GM23338 (cell line): Measurements from ENCODE around the gene PARP8. TPM values are rescaled to one million over a fixed set of nuclear protein-coding genes. Genes with fewer than 3 reads are reported as not detected.

Experiments
- ATAC-seq: fragments of 200-7000 bp; cut with Tn5 transposase; 3 replicates; pipeline ENCODE4 v1.9.1; 2020
- DNase-seq: peaks from one replicate; pipeline ENCODE4 v3.0.0-alpha.2; 2015; ENCODE audit warnings: low spot score
- H2AFZ ChIP-seq: fragments of 200-600 bp; sonication (generic); 2 replicates; pipeline ENCODE4 v1.8.0; 2016; ENCODE audit warnings: antibody characterized with exemption, mild to moderate bottlenecking, moderate library complexity
- H3F3A ChIP-seq: fragments of 200-600 bp; sonication (generic); replicated peaks from 2 replicates; pipeline ENCODE4 v1.8.0; 2017; ENCODE audit warnings: antibody characterized with exemption, mixed run types, low read depth
- H3K27ac ChIP-seq: fragments of 200-600 bp; sonication (generic); 2 replicates; pipeline ENCODE4 v1.6.1; 2016; ENCODE audit warnings: low read depth
- H3K27me3 ChIP-seq: fragments of 200-600 bp; sonication (generic); 2 replicates; pipeline ENCODE4 v1.8.0; 2016; ENCODE audit warnings: mild to moderate bottlenecking, mixed run types, moderate library complexity; ENCODE audit not compliant: insufficient read depth
- H3K36me3 ChIP-seq: fragments of 200-600 bp; sonication (generic); 2 replicates; pipeline ENCODE4 v1.8.0; 2016; ENCODE audit warnings: mild to moderate bottlenecking; ENCODE audit not compliant: insufficient read depth
- H3K4me1 ChIP-seq: fragments of 200-600 bp; sonication (generic); 2 replicates; pipeline ENCODE4 v1.8.0; 2016; ENCODE audit warnings: mild to moderate bottlenecking, moderate library complexity; ENCODE audit not compliant: insufficient read depth
- H3K4me2 ChIP-seq: fragments of 200-600 bp; sonication (generic); 2 replicates; pipeline ENCODE4 v1.7.1; 2017; ENCODE audit warnings: mixed run types
- H3K4me3 ChIP-seq: fragments of 200-600 bp; sonication (generic); 2 replicates; pipeline ENCODE4 v1.6.1; 2016; ENCODE audit warnings: mixed run types
- H3K79me2 ChIP-seq: fragments of 200-600 bp; sonication (generic); replicated peaks from 2 replicates; pipeline ENCODE4 v1.8.0; 2017; ENCODE audit warnings: mild to moderate bottlenecking; ENCODE audit not compliant: insufficient read depth
- H3K9me2 ChIP-seq: fragments of 200-600 bp; sonication (generic); 2 replicates; pipeline ENCODE4 v1.8.0; 2017; ENCODE audit not compliant: insufficient read depth
- H4K20me1 ChIP-seq: fragments of 200-600 bp; sonication (generic); replicated peaks from 2 replicates; pipeline ENCODE4 v1.8.0; 2017; ENCODE audit warnings: mild to moderate bottlenecking; ENCODE audit not compliant: insufficient read depth
- H3K27ac Mint-ChIP-seq: 2 replicates; pipeline ENCODE4 v1.8.0; 2020; ENCODE audit warnings: inconsistent platforms, mild to moderate bottlenecking, moderate library complexity, mixed read lengths
- H3K27me3 Mint-ChIP-seq: 3 replicates; pipeline ENCODE4 v1.8.0; 2022; ENCODE audit warnings: low read depth, mild to moderate bottlenecking, moderate library complexity, mixed read lengths, inconsistent platforms; ENCODE audit not compliant: insufficient read depth, poor library complexity
- H3K36me3 Mint-ChIP-seq: 3 replicates; pipeline ENCODE4 v1.8.0; 2021; ENCODE audit warnings: low read depth, mild to moderate bottlenecking, inconsistent platforms, moderate library complexity, mixed read lengths
- H3K4me1 Mint-ChIP-seq: 3 replicates; pipeline ENCODE4 v1.8.0; 2020; ENCODE audit warnings: mild to moderate bottlenecking, inconsistent platforms, mixed read lengths
- H3K4me3 Mint-ChIP-seq: 3 replicates; pipeline ENCODE4 v1.8.0; 2021; ENCODE audit warnings: moderate library complexity, mild to moderate bottlenecking, inconsistent platforms, mixed read lengths
- H3K9me3 Mint-ChIP-seq: 3 replicates; pipeline ENCODE4 v1.8.0; 2020; ENCODE audit warnings: moderate library complexity, mild to moderate bottlenecking, inconsistent platforms, mixed read lengths
- CREB1 ChIP-seq: fragments of 250-450 bp; sonication (Bioruptor Pico); IDR thresholded peaks from 2 replicates; pipeline ENCODE4 v1.5.0; 2020; ENCODE audit warnings: low read depth, mild to moderate bottlenecking, moderate library complexity
- EZH2 ChIP-seq: fragments of 200-600 bp; sonication (generic); IDR thresholded peaks from one replicate; pipeline ENCODE4 v1.8.0; 2017; ENCODE audit warnings: antibody characterized with exemption, mild to moderate bottlenecking, low read depth; ENCODE audit not compliant: unreplicated experiment
- EZH2phosphoT487 ChIP-seq: fragments of 200-600 bp; sonication (generic); IDR thresholded peaks from one replicate; pipeline ENCODE4 v1.8.1; 2018; ENCODE audit warnings: antibody characterized with exemption; ENCODE audit not compliant: unreplicated experiment
- JUNB ChIP-seq: IDR thresholded peaks from one replicate; pipeline ENCODE4 v1.6.1; 2016; ENCODE audit warnings: antibody characterized with exemption; ENCODE audit not compliant: unreplicated experiment
- NANOG ChIP-seq: IDR thresholded peaks from 2 replicates; pipeline ENCODE4 v1.6.1; 2016; ENCODE audit warnings: antibody characterized with exemption, borderline replicate concordance
- POLR2AphosphoS5 ChIP-seq: IDR thresholded peaks from 2 replicates; pipeline ENCODE4 v1.6.1; 2016; ENCODE audit warnings: antibody characterized with exemption, low read depth
- STAT1 ChIP-seq: IDR thresholded peaks from one replicate; pipeline ENCODE4 v1.6.1; 2016; ENCODE audit warnings: antibody characterized with exemption; ENCODE audit not compliant: unreplicated experiment
- ZNF114 ChIP-seq: fragments of 250-450 bp; sonication (Bioruptor Pico); IDR thresholded peaks from 2 replicates; pipeline ENCODE4 v1.5.0; 2020; ENCODE audit warnings: mild to moderate bottlenecking, moderate library complexity
- ZNF331 ChIP-seq: fragments of 250-450 bp; sonication (Bioruptor Pico); IDR thresholded peaks from 2 replicates; pipeline ENCODE4 v1.5.0; 2020; ENCODE audit warnings: low read depth, mild to moderate bottlenecking, moderate library complexity
- polyA plus RNA-seq: library from polyadenylated mRNA; unstranded; fragments of >200 nt; fragmentation: Nextera tagmentation; extraction: Ambion mirVana; gene quantifications from 2 replicates; pipeline ENCODE4 v1.2.1, GENCODE V29; 2016
- total RNA-seq: library from RNA; depleted of rRNA; stranded (reverse); fragments of >200 nt; shearing (Covaris generic); gene quantifications from 2 replicates; pipeline ENCODE4 v1.2.3, GENCODE V29; 2014
- TF ChIP-seq, protein P1 (sequence below), 2 experiments: fragments of 200-600 bp in 1 of 2; sonication (generic) in 1 of 2; conservative IDR thresholded peaks; 2 replicates each; pipeline versions ENCODE4 v1.5.1 to v1.6.1; 2016 to 2017; ENCODE audit warnings: antibody characterized with exemption in 2 of 2, low read depth in 2 of 2, mild to moderate bottlenecking in 2 of 2, moderate library complexity in 1 of 2
- TF ChIP-seq, protein P2 (sequence below): fragments of 250-450 bp; sonication (Bioruptor Pico); IDR thresholded peaks from 2 replicates; pipeline ENCODE4 v1.5.0; 2020; ENCODE audit warnings: mild to moderate bottlenecking, moderate library complexity
- TF ChIP-seq, protein P3 (sequence below): IDR thresholded peaks from one replicate; pipeline ENCODE4 v1.6.1; 2018; ENCODE audit warnings: antibody characterized with exemption; ENCODE audit not compliant: unreplicated experiment
- TF ChIP-seq, protein P4 (sequence below): IDR thresholded peaks from 2 replicates; pipeline ENCODE4 v1.6.1; 2016; ENCODE audit warnings: antibody characterized with exemption

The PARP8 gene
- total and polyA plus RNA-seq, 2 experiments from 2014 or later: 13.0 to 25.0 TPM

DNA sequence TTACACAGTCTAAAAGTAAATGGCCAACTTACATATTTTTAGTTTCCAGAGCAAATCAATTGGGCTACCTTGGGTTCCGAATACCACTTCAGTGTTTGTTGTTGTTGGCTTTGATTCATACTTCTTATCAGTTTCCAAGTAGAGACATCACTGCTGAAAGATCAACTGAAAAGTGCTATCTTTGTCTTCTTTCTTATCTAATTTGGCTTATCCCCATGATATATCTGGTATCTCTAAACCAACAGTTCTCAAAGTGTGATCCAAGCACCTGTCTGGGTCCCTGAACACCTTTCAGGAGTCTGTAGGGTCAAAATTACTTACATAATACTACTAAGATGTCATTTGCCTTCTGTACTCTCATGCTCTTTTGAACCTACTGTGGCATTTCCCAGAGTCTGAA lies 200.0 kb downstream of the PARP8 start:
- H3K9me3 Mint-ChIP-seq: no peaks in the 10 kb centered on the region

More for the DNA sequence above, 200.0 kb downstream of the PARP8 start:
- Histone ChIP-seq H4K20me1 (no peaks in the 10 kb centered on the region), H3F3A (no peaks in the 10 kb centered on the region), H3K4me1 (no peaks in the 10 kb centered on the region), H3K9me2 (no peaks in the 10 kb centered on the region), H2AFZ (no peak overlapping the region), H3K4me2 (no peak overlapping the region), H3K79me2 (no peaks in the 10 kb centered on the region), H3K36me3 (no peaks in the 10 kb centered on the region), H3K27ac (no peak overlapping the region), H3K4me3 (no peak overlapping the region), H3K27me3 (no peaks in the 10 kb centered on the region)
- no peaks in the 10 kb centered on the region for H3K36me3 Mint-ChIP-seq
- H3K4me1 Mint-ChIP-seq: peaks cover 6% of the 10 kb centered on the region; the same call in 2 of the 3 replicates
- no peak for TF ChIP-seq JUNB
- TF ChIP-seq, protein P1, sequence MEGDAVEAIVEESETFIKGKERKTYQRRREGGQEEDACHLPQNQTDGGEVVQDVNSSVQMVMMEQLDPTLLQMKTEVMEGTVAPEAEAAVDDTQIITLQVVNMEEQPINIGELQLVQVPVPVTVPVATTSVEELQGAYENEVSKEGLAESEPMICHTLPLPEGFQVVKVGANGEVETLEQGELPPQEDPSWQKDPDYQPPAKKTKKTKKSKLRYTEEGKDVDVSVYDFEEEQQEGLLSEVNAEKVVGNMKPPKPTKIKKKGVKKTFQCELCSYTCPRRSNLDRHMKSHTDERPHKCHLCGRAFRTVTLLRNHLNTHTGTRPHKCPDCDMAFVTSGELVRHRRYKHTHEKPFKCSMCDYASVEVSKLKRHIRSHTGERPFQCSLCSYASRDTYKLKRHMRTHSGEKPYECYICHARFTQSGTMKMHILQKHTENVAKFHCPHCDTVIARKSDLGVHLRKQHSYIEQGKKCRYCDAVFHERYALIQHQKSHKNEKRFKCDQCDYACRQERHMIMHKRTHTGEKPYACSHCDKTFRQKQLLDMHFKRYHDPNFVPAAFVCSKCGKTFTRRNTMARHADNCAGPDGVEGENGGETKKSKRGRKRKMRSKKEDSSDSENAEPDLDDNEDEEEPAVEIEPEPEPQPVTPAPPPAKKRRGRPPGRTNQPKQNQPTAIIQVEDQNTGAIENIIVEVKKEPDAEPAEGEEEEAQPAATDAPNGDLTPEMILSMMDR (conservative IDR thresholded peaks at IDR 0.05; ENCODE audit: low read depth in 2 of 2): no peak
- TF ChIP-seq POLR2AphosphoS5: no peak
- TF ChIP-seq ZNF114: no peak
- no peak for TF ChIP-seq EZH2
- no peak for TF ChIP-seq CREB1 (CRISPR knock-in tag)
- TF ChIP-seq, protein P2, sequence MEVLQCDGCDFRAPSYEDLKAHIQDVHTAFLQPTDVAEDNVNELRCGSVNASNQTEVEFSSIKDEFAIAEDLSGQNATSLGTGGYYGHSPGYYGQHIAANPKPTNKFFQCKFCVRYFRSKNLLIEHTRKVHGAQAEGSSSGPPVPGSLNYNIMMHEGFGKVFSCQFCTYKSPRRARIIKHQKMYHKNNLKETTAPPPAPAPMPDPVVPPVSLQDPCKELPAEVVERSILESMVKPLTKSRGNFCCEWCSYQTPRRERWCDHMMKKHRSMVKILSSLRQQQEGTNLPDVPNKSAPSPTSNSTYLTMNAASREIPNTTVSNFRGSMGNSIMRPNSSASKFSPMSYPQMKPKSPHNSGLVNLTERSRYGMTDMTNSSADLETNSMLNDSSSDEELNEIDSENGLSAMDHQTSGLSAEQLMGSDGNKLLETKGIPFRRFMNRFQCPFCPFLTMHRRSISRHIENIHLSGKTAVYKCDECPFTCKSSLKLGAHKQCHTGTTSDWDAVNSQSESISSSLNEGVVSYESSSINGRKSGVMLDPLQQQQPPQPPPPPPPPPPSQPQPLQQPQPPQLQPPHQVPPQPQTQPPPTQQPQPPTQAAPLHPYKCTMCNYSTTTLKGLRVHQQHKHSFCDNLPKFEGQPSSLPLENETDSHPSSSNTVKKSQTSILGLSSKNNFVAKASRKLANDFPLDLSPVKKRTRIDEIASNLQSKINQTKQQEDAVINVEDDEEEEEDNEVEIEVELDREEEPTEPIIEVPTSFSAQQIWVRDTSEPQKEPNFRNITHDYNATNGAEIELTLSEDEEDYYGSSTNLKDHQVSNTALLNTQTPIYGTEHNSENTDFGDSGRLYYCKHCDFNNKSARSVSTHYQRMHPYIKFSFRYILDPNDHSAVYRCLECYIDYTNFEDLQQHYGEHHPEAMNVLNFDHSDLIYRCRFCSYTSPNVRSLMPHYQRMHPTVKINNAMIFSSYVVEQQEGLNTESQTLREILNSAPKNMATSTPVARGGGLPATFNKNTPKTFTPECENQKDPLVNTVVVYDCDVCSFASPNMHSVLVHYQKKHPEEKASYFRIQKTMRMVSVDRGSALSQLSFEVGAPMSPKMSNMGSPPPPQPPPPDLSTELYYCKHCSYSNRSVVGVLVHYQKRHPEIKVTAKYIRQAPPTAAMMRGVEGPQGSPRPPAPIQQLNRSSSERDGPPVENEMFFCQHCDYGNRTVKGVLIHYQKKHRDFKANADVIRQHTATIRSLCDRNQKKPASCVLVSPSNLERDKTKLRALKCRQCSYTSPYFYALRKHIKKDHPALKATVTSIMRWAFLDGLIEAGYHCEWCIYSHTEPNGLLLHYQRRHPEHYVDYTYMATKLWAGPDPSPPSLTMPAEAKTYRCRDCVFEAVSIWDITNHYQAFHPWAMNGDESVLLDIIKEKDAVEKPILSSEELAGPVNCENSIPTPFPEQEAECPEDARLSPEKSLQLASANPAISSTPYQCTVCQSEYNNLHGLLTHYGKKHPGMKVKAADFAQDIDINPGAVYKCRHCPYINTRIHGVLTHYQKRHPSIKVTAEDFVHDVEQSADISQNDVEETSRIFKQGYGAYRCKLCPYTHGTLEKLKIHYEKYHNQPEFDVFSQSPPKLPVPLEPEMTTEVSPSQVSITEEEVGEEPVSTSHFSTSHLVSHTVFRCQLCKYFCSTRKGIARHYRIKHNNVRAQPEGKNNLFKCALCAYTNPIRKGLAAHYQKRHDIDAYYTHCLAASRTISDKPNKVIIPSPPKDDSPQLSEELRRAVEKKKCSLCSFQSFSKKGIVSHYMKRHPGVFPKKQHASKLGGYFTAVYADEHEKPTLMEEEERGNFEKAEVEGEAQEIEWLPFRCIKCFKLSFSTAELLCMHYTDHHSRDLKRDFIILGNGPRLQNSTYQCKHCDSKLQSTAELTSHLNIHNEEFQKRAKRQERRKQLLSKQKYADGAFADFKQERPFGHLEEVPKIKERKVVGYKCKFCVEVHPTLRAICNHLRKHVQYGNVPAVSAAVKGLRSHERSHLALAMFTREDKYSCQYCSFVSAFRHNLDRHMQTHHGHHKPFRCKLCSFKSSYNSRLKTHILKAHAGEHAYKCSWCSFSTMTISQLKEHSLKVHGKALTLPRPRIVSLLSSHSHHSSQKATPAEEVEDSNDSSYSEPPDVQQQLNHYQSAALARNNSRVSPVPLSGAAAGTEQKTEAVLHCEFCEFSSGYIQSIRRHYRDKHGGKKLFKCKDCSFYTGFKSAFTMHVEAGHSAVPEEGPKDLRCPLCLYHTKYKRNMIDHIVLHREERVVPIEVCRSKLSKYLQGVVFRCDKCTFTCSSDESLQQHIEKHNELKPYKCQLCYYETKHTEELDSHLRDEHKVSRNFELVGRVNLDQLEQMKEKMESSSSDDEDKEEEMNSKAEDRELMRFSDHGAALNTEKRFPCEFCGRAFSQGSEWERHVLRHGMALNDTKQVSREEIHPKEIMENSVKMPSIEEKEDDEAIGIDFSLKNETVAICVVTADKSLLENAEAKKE (CRISPR knock-in tag): no peak
- TF ChIP-seq, protein P3, sequence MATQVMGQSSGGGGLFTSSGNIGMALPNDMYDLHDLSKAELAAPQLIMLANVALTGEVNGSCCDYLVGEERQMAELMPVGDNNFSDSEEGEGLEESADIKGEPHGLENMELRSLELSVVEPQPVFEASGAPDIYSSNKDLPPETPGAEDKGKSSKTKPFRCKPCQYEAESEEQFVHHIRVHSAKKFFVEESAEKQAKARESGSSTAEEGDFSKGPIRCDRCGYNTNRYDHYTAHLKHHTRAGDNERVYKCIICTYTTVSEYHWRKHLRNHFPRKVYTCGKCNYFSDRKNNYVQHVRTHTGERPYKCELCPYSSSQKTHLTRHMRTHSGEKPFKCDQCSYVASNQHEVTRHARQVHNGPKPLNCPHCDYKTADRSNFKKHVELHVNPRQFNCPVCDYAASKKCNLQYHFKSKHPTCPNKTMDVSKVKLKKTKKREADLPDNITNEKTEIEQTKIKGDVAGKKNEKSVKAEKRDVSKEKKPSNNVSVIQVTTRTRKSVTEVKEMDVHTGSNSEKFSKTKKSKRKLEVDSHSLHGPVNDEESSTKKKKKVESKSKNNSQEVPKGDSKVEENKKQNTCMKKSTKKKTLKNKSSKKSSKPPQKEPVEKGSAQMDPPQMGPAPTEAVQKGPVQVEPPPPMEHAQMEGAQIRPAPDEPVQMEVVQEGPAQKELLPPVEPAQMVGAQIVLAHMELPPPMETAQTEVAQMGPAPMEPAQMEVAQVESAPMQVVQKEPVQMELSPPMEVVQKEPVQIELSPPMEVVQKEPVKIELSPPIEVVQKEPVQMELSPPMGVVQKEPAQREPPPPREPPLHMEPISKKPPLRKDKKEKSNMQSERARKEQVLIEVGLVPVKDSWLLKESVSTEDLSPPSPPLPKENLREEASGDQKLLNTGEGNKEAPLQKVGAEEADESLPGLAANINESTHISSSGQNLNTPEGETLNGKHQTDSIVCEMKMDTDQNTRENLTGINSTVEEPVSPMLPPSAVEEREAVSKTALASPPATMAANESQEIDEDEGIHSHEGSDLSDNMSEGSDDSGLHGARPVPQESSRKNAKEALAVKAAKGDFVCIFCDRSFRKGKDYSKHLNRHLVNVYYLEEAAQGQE: no peak
- no peak for TF ChIP-seq STAT1
- TF ChIP-seq, protein P4, sequence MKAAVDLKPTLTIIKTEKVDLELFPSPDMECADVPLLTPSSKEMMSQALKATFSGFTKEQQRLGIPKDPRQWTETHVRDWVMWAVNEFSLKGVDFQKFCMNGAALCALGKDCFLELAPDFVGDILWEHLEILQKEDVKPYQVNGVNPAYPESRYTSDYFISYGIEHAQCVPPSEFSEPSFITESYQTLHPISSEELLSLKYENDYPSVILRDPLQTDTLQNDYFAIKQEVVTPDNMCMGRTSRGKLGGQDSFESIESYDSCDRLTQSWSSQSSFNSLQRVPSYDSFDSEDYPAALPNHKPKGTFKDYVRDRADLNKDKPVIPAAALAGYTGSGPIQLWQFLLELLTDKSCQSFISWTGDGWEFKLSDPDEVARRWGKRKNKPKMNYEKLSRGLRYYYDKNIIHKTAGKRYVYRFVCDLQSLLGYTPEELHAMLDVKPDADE: no peak
- no peak for TF ChIP-seq NANOG
- TF ChIP-seq ZNF331 (CRISPR knock-in tag): no peak
- no peak for TF ChIP-seq EZH2phosphoT487
- H3K27ac Mint-ChIP-seq: no peak overlapping the region
- ATAC-seq (no peak), DNase-seq (no peak)
- no peak overlapping the region for H3K4me3 Mint-ChIP-seq
- H3K27me3 Mint-ChIP-seq: no peaks in the 10 kb centered on the region
